Activated T-cell treated with anti-CD3 and anti-CD28 coated beads for 48 hours (primary cell): ENCODE results near the gene SIM2.

Experiments
- DNase-seq: peaks from one replicate; pipeline ENCODE4 v3.0.0-alpha.2; 2020; ENCODE audit warnings: low read depth

SIM2 gene

DNA sequence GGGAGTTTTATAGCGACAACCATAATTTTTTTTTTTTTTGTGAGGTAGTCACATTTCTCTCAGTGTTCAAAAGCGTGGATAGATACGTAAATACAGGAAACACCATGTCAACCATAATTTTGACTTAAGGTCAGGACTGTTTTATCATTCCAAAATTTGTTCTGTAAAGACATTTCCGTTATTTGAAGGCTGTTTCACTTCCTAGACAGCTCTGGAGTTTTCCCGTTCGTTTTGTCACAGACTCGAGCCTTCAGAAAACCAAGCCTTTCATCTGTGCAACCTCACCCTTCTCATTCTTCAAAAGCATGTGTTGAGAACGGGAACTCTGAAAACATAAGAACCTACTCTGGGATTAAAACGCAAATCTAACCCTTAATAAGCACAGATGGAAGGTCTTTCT is 17.9 kb downstream of the SIM2 start:
- DNase-seq: no peak

- no peak for DNase-seq
Measured at GRCh38 chr21:36717976-36718375, 19.1 kb downstream of the SIM2 start.

- no peak for DNase-seq
Measured at GRCh38 chr21:36718951-36719501, 20.1 kb downstream of the SIM2 start.

DNA sequence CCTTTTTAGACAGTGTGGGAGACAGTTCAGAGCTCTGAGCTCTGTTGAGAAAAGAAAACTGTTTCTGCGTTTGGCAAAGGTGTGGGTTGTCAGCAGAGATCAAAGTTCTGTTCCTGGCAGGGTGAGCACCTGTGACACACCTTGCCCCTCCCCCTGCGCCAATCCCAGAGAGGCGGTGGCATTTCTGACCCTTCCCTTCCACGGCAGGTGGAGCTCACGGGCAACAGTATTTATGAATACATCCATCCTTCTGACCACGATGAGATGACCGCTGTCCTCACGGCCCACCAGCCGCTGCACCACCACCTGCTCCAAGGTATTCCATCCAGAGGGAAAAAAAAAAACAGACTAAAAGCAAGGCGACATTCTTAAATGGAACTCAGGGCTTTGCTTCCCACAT is 20.7 kb downstream of the SIM2 start:
- no peak for DNase-seq

DNA sequence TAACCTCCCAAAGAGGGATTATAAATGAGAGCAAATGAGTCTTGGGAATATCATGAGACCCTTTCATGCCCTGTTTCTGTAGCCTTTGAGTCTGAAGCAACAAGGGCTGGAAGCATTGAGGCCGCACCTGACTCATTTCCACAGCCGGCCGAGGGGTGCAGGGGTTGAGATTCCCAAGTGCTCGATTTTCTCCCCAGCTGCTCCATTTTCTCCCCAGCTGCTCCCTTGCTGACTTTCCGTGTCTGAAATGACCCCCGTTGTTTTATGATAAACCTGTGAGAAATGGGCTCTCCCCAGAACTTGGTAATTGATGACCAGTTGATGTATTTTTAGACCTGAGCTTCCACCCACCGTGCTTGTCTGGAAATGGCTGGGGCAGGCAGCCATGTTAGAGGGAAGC is 22.9 kb downstream of the SIM2 start:
- no peak for DNase-seq

GRCh38 chr21:36722370-36723368 is 23.8 kb downstream of the SIM2 start:
- DNase-seq: no peak

DNA sequence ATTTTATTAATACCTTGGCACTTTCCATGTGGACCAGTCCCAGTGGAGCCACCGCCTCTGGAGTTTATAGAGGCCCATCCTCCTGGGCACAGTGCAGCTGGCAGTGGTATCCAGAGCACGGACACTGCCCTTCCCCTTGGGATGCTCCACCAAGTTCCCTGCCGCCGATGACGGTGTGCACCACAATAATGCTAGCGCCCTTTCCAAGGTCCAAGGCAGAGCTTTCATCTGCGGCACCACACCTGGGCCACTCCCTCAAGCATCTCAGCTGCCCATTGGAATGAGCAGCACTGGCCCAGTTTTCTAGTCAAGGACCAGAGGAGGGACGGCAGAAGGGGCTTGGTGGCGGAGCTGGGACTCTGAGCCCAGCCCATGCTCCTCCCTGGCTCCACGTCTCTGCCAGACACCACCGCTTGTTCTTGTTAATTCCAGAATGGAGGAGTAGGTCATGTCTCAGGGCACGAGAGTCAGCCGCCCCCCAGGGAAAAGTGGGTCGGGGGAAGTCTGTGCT is 24.5 kb downstream of the SIM2 start:
- DNase-seq: no peak

DNA sequence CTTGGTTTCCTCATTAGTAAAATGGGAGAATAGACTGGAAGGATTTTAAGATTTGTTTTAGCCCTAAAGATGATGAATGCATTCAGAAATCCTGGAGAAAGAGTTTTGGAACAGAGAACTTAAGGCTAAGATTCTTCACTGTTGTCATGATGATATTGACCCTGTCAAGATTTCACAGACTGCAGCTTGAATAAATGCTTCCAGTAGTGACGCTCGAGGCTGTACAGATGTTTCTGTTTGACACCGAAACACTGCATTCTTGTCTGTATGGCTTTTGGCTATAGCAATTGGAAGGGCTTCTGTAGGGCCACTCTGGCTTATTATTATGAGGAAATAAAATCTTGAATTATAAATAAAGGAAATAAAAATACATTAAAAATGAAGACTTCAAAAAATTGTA is 25.7 kb downstream of the SIM2 start:
- no peak for DNase-seq

GRCh38 chr21:36725793-36726386 is 27.0 kb downstream of the SIM2 start:
- no peak for DNase-seq

GRCh38 chr21:36727866-36728265 is 29.0 kb downstream of the SIM2 start:
- no peak for DNase-seq

DNA sequence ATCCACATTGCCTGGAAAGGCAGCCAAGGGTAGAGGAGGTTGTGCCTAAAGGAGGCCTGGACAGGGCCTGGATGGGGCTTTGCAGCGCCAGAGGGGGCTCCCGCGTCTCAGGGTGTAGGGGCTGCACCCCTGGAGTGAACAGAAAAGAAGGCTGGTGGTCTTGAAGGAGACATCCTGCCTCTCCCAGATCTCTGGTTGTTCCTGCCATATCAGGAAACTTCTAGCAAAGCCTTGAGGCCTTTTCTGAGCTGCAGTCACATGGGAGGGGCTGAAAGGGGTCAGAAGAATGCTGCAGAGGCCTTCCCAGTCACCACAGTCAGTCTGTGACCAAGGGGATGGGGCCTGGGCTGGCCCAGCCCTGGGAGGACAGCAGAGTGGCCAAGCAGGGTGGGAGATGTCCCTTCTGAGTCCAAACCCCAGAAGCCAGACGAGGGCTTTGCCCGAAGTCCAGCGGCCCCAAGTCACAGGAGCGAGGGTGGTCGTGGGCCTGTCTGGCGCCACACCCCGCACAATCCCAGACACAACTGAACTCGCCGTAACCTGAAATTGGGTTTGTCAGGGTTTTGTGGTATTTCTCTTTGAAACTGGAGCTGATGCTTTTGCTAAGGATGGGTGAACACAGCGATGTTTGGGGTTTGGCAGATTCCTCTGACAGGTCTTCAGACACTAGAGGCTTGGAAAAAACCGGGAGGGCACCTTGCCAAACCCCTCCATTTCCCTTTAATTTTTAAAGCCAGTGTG is 29.6 kb downstream of the SIM2 start:
- no peak for DNase-seq

DNA sequence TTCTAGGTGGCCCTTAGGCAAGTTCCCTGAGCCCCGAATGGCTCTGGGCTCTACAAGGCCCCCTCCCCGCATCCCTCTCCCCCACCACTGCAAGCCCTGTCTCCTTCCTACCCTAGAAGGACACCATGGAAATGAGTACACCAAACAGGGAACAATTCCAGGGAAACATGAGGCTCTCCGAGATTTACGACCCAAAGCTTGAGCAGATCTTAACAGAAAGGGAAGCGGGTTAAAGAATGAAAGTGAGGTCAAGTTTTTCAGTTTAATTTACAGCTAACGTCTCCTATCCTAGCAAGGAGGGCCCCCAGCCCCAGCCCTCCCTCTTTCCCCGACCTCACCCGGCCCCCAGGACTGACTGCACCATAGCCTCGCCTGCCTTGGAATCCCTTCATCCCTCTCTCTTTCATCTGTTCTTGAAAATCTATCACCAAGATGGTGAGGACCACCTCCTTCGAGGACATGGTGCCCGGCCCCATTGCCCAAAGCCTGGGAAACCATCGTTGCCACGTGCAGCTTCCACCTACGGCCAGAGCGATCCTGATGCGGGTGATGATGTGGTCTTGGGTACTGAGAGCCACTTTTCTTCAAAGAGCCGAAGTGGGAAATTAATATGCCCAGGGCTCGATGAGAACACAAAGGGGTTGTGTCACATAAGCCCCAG is 30.5 kb downstream of the SIM2 start:
- DNase-seq: no peak

- DNase-seq: no peak
Measured at GRCh38 chr21:36730291-36731281, 31.7 kb downstream of the SIM2 start.

- DNase-seq: no peak
Measured at GRCh38 chr21:36732217-36732616, 33.3 kb downstream of the SIM2 start.

DNA sequence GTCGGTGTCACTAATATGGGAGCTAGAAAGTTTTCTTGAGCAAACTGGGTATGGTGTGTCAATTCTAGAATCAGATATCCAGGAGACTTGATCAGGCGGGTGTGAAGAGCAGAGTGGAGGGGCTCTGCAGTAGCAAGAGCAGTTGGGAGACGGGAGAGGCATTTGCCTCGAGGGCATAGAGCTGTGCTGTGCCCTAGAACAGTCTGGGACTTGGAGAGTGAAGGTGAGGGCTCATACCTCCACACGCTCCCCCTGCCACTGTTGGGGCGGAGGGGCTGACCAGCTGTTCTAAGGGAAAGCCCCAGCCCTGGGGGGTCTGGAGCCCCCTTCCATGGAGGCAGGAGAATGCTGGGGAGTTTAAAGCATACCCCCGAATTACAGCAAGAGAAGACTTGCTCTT is 33.8 kb downstream of the SIM2 start:
- no peak for DNase-seq

GRCh38 chr21:36733857-36734256 is 34.9 kb downstream of the SIM2 start:
- DNase-seq: no peak

DNA sequence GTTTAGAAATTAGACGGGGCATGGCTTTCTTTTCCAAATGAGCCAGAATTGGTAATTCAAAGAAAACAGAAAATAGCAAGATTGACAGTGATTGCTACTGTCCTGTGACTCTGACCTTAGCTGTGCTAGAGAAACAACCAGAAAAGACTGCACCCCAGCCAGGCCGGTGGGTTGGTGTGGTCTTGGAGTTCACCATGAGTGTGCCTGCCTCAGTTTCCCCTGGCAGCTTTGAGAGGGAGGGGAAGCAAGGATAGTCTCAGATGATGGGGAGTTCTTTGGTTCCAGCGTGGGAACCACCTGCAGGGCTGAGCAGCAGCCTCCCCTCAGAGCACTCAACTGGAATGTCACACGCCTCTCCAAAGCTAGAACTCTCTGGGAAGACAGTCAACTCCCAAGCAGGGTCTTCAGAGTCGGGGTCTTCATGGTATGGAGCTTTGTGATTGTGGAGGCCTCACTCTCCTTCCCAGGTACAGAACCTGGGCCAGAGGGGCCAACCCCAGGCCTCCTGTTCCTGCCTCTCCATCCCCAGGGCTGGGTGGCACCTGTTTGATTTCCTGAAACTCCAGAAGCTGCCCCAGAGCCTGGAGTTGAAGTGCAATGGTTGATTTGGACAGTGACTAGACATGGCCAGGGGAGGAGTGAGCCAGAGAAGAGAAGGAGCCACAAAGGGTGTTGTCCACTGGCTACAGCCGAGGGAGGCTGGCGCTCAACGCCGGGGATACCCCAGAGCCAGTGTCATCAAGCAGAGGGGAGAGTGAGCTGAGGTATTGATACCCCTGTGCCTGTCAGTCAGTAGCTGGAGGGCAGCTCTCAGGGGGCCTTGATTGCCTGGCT is 35.7 kb downstream of the SIM2 start:
- no peak for DNase-seq

GRCh38 chr21:36735201-36735515 is 36.2 kb downstream of the SIM2 start:
- DNase-seq: no peak

- DNase-seq: no peak
Measured at GRCh38 chr21:36735724-36736320, 36.9 kb downstream of the SIM2 start.
